ENCODE results near the gene INSC. TPM values are rescaled to one million over a fixed set of nuclear protein-coding genes. Genes with fewer than 3 reads are reported as not detected.

The INSC gene
- total RNA-seq, 1 experiment from 2014 or later, result 0.17 TPM

DNA sequence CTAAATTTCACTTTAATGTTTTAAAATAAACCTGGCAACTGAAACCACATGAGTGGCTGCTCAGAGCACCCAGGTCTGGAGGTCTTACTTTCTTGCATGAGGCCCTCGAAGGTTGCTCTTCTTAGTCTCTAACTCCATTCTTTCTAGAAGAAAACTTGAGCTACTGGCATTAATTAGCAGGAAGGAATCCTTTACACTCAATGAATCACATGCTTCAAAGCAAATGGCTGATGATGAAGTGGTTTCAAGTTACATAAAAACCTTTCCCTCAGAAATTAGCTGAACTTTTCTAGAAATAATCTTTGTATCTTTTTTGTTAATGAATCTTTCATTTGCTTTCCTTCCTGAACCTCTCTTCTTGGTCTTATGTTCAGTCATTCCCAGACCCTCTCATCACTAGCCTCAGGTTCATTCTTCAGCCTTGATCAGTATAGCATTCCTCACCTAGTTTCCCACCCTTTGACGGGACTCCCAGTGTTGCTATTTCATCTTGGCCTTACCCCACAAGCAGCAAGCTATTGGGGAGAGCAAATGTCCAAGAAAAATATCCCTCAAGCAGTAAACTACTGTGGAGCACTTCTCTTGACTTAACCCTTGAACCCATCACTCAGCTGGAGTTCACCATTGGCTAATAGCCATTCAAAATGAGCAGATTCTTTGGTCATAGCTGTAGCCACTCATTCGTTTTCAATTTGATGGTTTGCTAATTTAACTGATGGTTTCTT, 75.1 kb downstream of the INSC start:
- H3K27ac ChIP-seq (ENCODE audit: low read depth, low read length), result no peak overlapping the region
- H3K4me1 ChIP-seq (ENCODE audit: control insufficient read depth in 1 of 2, insufficient read depth in 2 of 2, low read length in 2 of 2), result no peaks in the 10 kb centered on the region
- ATAC-seq (no peak), DNase-seq (ENCODE audit: low read depth, low spot score) (no peak)
- CTCF ChIA-PET, result no interaction called here
- H3K9ac ChIP-seq (ENCODE audit: low read length), result no peak overlapping the region
- POLR2A ChIA-PET, result no interaction called here
- H4K20me1 ChIP-seq (ENCODE audit: insufficient read depth), result no peaks in the 10 kb centered on the region
- RAD21 ChIA-PET (ENCODE audit: low non-redundant PET in 1 of 2, low total read pairs in 2 of 2, uncharacterized antibody in 2 of 2, unreplicated experiment in 2 of 2), result interaction anchor here in 1 of 2 experiments (1.3 kb wide), 1 partner anchor 282 kb away, joined by 4 read pairs; no protein-coding TSS in a partner anchor
- H3K27me3 ChIP-seq (ENCODE audit: insufficient read depth, low read length), result no peaks in the 10 kb centered on the region
- BruUV-seq (replicated peaks), result no TSS peak
- no peak overlapping the region for H2AFZ ChIP-seq (ENCODE audit: low read depth, low read length, poor library complexity, severe bottlenecking)
- H3K9me3 ChIP-seq (ENCODE audit: control insufficient read depth in 1 of 2, insufficient read depth in 1 of 2, low read depth in 1 of 2, low read length in 2 of 2), result no peaks in the 10 kb centered on the region
- no peaks in the 10 kb centered on the region for H3K36me3 ChIP-seq (ENCODE audit: control insufficient read depth in 1 of 2, insufficient read depth in 2 of 2, low read length in 2 of 2)
- TF ChIP-seq SIN3A (IDR thresholded peaks at IDR 0.05; ENCODE audit: low read depth) (no peak), CBX3 (IDR thresholded peaks at IDR 0.05; ENCODE audit: low read depth) (no peak), EZH2 (IDR thresholded peaks at IDR 0.05) (no peak), EGR1 (IDR thresholded peaks at IDR 0.05; ENCODE audit: low read depth) (no peak), ELF1 (IDR thresholded peaks at IDR 0.05; ENCODE audit: borderline replicate concordance, low read depth) (no peak), YY1 (IDR thresholded peaks at IDR 0.05; ENCODE audit: extremely low read depth, insufficient replicate concordance, low read depth, low read length) (no peak), POLR2AphosphoS5 (IDR thresholded peaks at IDR 0.05; ENCODE audit: low read depth, low read length) (no peak), ZBTB33 (IDR thresholded peaks at IDR 0.05; ENCODE audit: extremely low read depth, insufficient replicate concordance, low read length) (no peak), SRF (IDR thresholded peaks at IDR 0.05; ENCODE audit: low read depth) (no peak)
- TF ChIP-seq, protein P1, sequence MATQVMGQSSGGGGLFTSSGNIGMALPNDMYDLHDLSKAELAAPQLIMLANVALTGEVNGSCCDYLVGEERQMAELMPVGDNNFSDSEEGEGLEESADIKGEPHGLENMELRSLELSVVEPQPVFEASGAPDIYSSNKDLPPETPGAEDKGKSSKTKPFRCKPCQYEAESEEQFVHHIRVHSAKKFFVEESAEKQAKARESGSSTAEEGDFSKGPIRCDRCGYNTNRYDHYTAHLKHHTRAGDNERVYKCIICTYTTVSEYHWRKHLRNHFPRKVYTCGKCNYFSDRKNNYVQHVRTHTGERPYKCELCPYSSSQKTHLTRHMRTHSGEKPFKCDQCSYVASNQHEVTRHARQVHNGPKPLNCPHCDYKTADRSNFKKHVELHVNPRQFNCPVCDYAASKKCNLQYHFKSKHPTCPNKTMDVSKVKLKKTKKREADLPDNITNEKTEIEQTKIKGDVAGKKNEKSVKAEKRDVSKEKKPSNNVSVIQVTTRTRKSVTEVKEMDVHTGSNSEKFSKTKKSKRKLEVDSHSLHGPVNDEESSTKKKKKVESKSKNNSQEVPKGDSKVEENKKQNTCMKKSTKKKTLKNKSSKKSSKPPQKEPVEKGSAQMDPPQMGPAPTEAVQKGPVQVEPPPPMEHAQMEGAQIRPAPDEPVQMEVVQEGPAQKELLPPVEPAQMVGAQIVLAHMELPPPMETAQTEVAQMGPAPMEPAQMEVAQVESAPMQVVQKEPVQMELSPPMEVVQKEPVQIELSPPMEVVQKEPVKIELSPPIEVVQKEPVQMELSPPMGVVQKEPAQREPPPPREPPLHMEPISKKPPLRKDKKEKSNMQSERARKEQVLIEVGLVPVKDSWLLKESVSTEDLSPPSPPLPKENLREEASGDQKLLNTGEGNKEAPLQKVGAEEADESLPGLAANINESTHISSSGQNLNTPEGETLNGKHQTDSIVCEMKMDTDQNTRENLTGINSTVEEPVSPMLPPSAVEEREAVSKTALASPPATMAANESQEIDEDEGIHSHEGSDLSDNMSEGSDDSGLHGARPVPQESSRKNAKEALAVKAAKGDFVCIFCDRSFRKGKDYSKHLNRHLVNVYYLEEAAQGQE (IDR thresholded peaks at IDR 0.05; ENCODE audit: low read depth), result no peak
- H3K4me3 ChIP-seq (replicated peaks in 1 of 2; ENCODE audit: low read depth in 1 of 2, low read length in 2 of 2), result no peak overlapping the region
- H3K9me2 ChIP-seq (ENCODE audit: insufficient read depth), result no peaks in the 10 kb centered on the region
- no peak overlapping the region for H3K4me2 ChIP-seq (ENCODE audit: low read length)
- intact Hi-C loops (cut with micrococcal nuclease), result no loop called here
- no peaks in the 10 kb centered on the region for H3K79me2 ChIP-seq (ENCODE audit: insufficient read depth, low read length)

Measured in HCT116 (cell line).